HG02798 (cell line): ENCODE measurements around the gene HES6.
A peak's percentile ranks its signal among the peaks of the same experiment; 100 is the strongest.

Experiments
- ATAC-seq: cut with Tn5 transposase; IDR thresholded peaks from one replicate; pipeline ENCODE4 v1.9.1; 2021; ENCODE audit warnings: mild to moderate bottlenecking; ENCODE audit not compliant: unreplicated experiment, poor library complexity

The HES6 gene

GRCh38 chr2:238237431-238238135, 2.3 kb downstream of the HES6 start:
- no peak for ATAC-seq

DNA sequence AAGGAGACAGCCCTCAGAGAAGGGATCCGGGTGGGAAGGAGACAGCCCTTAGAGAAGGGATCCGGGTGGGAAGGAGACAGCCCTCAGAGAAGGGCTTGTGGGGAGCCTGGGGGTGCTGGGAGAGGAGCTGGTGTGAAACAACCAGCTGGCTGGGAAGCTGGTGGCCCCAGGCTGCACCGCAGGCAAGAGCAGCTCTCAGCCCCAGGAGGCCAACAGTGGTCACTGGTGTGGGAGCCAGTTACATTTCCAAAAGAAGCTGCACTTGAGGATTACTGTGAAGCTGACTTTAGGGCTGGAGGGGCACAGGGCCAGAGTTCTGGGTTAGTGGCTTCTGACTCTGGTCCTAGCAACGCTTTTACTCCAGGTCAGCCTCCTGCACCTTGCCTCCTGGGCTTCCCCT, 3.3 kb downstream of the HES6 start:
- no peak for ATAC-seq

GRCh38 chr2:238235856-238236255, 4.0 kb downstream of the HES6 start:
- ATAC-seq, result no peak

DNA sequence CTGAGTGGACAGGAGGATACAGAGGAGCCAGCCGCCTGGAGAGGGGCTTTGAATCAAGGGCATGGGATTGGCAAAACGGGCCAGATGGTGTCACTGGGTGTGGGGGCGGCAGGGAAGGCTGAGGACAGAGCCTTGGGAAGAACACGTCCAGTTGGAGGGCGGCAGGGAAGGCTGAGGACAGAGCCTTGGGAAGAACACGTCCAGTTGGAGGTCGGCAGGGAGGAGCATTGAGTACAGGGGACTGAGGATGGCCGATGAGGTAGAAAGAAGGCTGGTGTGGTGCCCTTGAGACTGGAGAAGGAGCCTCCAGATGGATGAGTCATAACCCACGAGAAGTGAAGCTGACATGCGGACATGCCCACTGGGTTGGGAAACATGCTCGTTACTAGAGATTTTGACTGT, 4.5 kb downstream of the HES6 start:
- ATAC-seq, result no peak

- ATAC-seq, result no peak
These were observed 6.2 kb downstream of the HES6 start for GRCh38 chr2:238233625-238234024.

GRCh38 chr2:238231809-238232208, 8.0 kb downstream of the HES6 start:
- ATAC-seq, result no peak

DNA sequence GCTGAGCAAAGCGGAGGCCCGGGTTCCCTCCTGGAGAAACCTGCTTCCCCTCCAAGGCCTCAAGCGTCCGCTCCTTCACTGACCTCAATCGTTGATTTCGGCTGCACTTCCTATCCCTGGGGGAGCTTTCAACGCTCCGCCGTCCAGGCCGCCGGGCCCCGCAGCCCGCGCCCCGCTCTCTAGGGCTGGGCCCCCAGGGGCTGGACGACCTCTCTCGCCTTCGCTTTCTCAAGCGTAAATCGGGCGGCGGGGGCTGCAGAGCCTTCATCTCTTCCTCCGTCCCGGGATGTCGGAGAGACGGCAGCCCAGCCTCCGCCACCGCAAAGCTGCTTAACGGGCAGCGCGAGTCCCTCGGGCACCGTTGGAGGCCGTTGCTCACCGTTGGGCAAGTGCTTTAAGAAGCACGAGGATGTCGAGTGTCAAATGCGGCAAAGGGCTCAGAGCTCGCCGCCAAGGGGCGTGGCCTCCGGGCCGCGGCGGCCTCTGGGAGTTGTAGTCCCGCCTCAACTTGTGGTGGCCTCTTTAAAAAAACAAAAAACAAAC, 8.5 kb downstream of the HES6 start:
- peak; percentile 55 for ATAC-seq

DNA sequence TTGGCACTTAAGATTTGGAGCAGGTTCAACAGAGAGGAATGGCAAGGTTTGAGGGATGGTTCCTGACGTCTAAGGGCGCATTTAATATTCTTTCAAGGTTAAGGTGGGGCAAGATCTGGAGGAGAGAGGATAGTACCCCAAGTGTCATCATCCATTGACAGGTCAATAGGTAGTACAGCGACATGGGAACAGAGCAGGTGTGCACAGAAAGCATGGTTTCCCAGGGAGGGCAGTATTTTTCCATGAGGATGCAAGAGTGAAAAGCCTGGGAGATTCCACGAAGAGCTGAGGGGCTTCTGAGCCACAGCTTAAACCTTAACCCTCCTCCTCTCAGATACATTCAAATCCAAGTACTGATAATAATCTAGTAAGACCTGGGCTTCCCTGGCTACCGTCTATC, 9.1 kb downstream of the HES6 start:
- ATAC-seq, result no peak

DNA sequence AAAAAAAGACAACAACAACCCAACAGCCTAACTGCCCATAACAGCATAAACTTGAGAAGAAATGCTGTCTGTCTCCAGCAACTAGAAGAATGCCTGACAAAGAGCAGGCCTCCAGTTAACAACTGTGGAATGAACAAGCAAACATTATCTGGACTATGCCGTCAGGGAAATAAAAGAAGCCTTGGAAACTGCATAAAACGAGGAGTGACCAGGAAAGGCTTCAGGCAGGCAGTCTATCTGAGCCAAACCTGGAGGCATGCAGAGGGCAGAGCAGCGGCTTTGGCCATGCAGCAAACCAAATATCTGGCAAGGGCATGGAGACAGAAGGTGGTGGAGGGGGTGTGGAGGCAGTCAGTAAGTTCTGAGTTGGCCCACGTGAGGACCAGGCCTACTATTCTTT, 11.1 kb downstream of the HES6 start:
- no peak for ATAC-seq

DNA sequence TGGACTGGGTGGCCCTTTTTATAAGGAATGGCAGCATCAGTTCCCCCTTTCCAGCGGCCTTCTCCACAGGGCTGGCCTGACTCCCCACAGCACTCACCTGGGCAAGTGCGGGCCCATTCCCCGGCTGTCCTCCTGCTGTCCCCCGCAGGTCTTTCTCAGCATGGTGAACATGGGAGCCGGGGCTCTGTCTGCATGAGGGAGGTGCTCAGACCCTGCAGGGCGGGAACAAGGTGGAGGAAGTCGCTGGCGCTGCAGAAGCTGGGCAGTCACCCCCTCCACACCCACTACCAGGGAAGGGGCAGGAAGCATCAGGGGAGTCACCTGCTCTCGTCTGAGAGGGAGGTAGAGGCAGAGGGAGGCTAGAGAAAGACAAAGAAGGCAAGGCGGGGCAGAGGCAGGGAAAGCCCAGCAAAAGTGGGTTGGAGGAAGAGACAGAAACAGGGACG, 12.2 kb downstream of the HES6 start:
- no peak for ATAC-seq

DNA sequence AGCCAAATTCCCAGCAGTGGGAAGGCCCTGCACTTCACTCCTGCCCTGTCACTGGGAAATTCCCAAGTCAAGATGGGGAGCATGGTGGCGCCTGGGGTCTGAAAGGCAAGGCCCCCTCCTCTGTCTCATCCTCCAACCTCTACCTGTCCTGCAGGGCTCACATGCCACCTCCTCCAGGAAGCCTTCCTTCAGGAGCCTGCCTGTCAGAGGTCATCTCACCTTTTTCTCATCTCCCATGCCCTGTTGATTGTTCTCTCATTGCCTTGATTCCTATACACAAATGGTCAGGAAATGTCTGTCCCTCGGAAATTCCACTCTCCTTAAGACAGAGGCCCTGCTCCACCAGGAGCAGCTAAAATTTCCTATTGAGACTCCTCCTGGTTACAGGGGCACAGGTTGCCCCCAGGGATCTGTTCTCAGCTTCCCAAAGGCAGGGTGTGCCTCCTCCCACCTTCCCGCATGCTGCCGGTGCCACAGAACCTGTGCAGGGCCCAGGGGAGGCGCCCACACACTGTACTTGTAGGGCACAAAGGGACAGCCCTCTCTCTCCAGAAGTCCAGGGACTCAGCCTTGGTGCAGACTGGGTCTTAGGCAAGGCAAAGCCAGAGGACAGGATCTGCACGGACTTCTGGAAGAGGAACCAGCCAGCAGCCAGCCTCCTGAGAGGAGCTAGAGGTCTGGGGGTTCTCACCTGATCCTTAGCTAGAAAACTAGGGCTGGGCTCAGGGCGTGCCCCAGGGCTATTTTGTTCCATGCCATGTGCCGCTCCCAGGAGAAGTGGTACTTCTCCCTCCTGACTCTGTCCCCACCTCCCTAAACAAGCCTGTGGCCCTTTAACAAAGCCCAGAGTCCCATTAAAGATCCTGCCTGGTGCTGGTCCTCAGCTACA, 12.9 kb downstream of the HES6 start:
- ATAC-seq, result no peak

- no peak for ATAC-seq
These were observed 13.7 kb downstream of the HES6 start for GRCh38 chr2:238225911-238226697.

- no peak for ATAC-seq
These were observed 14.7 kb downstream of the HES6 start for GRCh38 chr2:238225121-238225520.

DNA sequence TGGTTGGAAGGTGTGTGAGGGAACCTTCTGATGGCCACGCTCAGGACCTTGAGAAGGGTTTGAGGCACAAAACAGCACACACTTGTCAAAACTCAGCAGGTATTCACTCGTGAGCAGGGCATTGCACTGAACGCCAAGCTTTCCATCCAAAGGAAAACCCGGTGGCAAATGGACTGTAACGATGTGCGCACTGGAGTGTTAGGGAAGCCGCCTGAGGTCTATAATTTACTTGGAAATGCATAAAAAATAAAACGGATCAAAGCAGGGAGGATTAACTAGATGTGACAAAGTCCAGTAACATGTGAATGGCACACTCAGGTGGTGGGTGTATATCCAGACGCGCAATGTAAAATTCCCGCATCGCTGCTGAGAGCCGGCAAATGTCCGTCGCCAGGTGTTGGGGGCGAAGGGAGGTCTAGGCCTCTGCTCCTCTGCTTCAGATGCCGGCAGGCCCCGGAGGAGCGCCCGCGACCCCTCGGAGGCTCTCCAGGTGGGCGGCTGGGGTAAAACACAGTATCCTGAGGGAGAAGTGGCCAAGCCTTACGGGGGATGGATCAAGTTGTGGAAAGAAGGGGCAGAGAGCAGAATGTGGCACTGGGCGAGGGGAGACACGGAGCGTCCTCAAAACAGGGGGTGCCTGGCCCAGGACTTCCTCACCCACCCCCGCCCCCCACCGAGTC, 15.3 kb downstream of the HES6 start:
- no peak for ATAC-seq

GRCh38 chr2:238220892-238221521, 18.8 kb downstream of the HES6 start:
- no peak for ATAC-seq

- ATAC-seq, result no peak
These were observed 19.5 kb downstream of the HES6 start for GRCh38 chr2:238220274-238220891.

GRCh38 chr2:238216651-238217184, 23.1 kb downstream of the HES6 start:
- ATAC-seq, result no peak

GRCh38 chr2:238207006-238207405, 32.8 kb downstream of the HES6 start:
- no peak for ATAC-seq
